ENCODE measurements around the gene RRP7A. TPM values are rescaled to one million over a fixed set of nuclear protein-coding genes. Genes with fewer than 3 reads are reported as not detected.

Gene RRP7A
- total and polyA plus RNA-seq, 2 of the 13 experiments (the other 11 are each of a cell fraction or from before 2014, with no cell fraction given) = 15.3 to 41.6 TPM

DNA sequence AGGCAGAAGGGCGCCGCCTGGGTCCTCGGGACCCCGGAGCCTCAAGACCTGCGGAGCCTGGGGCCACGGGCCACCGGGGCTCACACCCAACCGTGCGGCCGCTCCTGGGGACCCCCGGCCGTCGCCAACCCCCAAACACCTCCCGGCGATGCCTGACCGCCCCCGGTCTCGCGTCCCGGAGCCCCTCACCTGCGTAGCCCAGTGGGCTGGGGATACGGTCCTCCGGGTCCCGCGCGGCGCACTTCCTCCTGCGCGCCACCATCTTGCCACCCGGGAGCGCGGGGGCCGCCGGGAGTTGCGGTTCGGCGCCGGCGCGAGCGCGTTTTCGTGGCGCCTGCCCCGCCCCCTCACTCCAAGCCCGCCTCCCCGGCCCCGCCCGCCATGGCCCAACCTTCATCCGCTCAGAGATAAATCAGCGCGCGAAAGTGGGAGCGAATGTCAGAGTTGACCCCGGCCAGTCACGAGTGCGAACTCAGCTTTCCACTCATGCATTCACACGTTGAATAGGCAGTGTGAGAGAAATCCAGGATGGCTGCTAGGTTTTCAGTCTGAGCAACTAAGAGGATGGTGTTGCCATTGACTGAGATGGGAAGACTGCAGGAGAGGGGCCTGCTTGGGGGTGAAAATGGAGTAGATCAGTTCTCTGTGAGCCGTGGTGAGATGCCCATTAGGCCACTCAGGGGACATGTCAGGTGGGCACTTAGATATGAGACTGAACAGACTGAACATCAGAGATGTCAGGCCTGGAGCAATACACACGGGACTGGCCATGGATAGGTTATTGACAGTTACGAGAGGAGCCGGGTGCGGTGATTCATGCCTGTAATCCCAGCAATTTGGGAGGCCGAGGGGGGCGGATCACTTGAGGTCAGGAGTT lies at the start of gene RRP7A (continued):
- TF ChIP-seq NR2F6 (IDR thresholded peaks at IDR 0.05) (no peak), NR2F6 (CRISPR knock-in tag; IDR thresholded peaks at IDR 0.05) (no peak), HNF1A (IDR thresholded peaks at IDR 0.05; ENCODE audit: low read depth) (no peak), HNF1A (CRISPR knock-in tag; IDR thresholded peaks at IDR 0.05; ENCODE audit: borderline replicate concordance) (0 out of 2 replicates have a peak, but pooled peaks have one; percentile 3), SUZ12 (IDR thresholded peaks at IDR 0.05; ENCODE audit: low read depth, low read length) (no peak), ZNF253 (CRISPR knock-in tag; IDR thresholded peaks at IDR 0.05; ENCODE audit: borderline replicate concordance) (no peak), BCL6 (CRISPR knock-in tag; IDR thresholded peaks at IDR 0.05) (no peak), ZNF333 (CRISPR knock-in tag; IDR thresholded peaks at IDR 0.05; ENCODE audit: borderline replicate concordance) (peak; percentile 68; the same call in 1 of the 2 replicates), SP1 (IDR thresholded peaks at IDR 0.05) (no peak), SP1 (CRISPR knock-in tag; IDR thresholded peaks at IDR 0.05) (no peak), ZNF224 (CRISPR knock-in tag; IDR thresholded peaks at IDR 0.05) (no peak), KAT2B (IDR thresholded peaks at IDR 0.05; ENCODE audit: borderline replicate concordance, low read depth, low read length) (no peak), ZNF768 (CRISPR knock-in tag; IDR thresholded peaks at IDR 0.05) (peak; percentile 23; the same call in 1 of the 2 replicates), FOXM1 (CRISPR knock-in tag; IDR thresholded peaks at IDR 0.05) (no peak), ZNF83 (CRISPR knock-in tag; IDR thresholded peaks at IDR 0.05; ENCODE audit: borderline replicate concordance) (no peak), ZNF33B (CRISPR knock-in tag; IDR thresholded peaks at IDR 0.05) (no peak), TRIM24 (CRISPR knock-in tag; IDR thresholded peaks at IDR 0.05) (no peak), MYPOP (CRISPR knock-in tag; IDR thresholded peaks at IDR 0.05) (0 out of 2 replicates have a peak, but pooled peaks have one; percentile 2), SNAPC4 (CRISPR knock-in tag; IDR thresholded peaks at IDR 0.05) (no peak), JUN (CRISPR knock-in tag; IDR thresholded peaks at IDR 0.05) (no peak), EHMT2 (IDR thresholded peaks at IDR 0.05; ENCODE audit: borderline replicate concordance, low read depth, low read length) (no peak)
